NCI-H82 (cell line): ENCODE measurements around the gene CUZD1.
"Not testable (repeated sequence)": the region's sequence is repeated elsewhere in the genome, so short reads cannot be mapped to it uniquely, and the experiment has no call there.

Experiments
- DNase-seq: peaks from one replicate; lab custom pipeline; 2025; lab: John Stamatoyannopoulos, UW

The CUZD1 gene, protein sequence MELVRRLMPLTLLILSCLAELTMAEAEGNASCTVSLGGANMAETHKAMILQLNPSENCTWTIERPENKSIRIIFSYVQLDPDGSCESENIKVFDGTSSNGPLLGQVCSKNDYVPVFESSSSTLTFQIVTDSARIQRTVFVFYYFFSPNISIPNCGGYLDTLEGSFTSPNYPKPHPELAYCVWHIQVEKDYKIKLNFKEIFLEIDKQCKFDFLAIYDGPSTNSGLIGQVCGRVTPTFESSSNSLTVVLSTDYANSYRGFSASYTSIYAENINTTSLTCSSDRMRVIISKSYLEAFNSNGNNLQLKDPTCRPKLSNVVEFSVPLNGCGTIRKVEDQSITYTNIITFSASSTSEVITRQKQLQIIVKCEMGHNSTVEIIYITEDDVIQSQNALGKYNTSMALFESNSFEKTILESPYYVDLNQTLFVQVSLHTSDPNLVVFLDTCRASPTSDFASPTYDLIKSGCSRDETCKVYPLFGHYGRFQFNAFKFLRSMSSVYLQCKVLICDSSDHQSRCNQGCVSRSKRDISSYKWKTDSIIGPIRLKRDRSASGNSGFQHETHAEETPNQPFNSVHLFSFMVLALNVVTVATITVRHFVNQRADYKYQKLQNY

DNA sequence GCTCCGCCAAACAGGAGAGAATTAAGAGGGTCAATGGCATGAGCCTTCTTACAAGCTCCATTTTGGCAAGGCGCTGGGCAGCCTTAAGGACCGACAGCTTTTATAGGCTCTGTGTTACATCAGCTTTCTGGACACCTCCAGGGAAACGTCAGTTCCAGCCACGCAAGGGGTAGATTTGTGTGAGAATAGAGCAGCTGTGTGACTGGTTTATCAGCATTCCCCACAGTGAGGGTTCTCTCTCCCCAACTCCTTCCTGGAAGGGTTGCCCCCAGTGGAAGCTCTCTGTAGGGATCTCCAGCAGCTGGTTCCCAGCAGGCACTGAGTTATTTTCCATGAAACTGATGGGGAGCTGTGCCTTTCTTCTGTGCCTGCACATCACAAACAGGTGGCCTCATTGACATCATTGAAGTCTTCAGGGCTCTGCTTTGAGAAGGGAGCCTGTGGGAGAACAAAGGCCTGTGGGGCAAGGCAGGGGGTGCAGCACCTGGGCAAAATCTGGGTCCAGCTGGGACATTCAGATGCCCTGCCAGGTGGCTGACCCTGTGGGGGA, at the start of gene CUZD1:
Gene CUZD1 (minus strand): TSS at position 75 of the 550 bp plus-strand sequence. CDS start 14 bp downstream, at position 61.
- no peak for DNase-seq

DNA sequence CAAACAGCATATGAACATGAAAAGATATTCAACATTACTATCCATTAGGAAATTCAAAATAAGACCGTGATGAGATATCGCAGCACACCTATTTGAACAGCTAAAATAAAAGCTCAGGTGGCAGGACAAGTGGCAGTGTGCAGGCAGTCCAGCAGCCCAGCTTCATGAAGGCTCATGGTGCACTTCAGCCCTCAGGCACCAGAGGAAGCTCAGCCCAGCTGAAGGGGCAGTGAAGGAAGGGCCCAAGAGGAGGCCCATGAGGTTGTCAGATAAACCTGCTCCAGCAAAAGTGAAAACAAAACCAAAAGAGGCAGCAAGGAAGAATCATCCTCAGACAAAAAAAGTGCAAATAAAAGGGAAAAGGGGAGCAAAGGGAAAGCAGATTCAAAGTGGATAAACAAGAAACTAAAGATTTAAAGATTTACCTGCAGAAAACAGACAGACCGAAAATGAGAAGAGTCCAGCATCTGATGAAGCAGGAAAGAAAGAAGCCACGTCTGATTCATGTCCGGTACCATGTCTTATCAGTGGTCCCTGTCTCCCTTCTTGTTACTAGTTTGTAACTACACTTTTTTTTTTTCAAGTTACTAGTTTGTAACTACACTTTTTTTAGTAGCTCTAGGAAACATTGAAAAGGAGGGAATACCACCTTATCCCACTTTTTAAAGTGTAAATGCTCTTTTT, 48.7 kb upstream of the CUZD1 start:
- DNase-seq: no peak

DNA sequence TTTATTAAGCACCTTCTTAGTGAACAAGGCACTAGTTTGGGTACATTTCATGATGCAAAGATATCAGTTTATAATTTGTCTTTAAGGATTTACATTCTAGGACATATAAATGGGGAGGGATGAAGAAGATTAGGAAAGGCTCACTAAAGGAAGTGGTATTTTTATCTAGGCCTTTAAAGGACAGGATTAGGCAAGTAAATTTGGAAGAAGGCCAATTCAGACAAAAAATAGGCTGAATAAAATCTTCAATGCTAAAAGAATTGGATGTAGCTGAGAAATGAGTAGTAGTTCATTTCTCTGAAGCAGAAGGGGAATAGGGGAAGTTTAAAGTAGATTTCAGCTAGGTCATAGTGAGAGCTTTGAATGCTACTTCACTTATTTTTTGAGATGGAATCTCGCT, 38.5 kb upstream of the CUZD1 start:
- DNase-seq: no peak

GRCh38 chr10:122882766-122883165, 37.1 kb upstream of the CUZD1 start:
- no peak for DNase-seq

DNA sequence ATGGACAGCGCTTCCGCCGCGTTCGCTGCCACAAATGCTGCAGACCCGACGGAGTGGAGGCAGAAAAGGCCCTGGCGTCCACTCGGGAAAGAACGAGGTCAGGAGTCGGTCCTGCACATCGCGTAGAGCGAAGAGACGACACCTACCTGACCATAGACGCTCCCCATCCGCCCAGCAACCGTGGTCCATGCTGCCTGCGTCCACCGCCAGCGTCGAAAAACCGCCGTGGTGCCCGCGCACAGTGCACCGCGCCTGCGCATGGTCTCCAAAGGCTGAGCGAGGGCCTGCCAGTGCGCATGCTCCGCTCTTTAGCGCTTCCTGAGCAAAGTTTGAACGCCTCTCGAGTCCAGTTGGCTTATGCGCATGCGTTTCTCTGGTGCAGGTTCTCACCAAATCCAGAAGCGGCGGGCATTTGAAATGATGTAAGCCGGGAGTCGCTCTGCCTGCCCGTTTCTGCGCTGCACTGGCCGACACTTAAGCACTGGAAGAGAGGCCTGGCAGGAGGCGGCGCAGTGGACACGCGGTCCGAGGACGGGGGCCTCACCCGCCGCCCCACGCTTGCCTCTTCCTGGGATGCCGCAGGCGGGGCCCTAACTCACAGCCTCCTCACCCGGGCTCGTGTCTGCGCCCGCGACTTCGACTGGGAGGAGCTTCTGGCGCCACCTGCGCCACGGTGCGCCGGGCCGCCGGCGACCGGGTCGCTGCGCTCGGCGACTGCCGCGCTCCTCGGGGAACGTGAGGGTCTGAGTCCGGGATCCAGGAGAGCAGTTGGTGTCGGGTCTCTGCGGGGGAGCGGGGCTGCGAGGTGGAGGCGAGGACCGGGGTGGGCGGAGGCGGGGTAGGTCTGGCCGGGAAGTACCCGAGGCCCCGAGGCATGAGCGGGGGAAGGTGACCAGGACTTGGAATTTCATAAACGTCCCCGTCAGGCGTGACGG, 33.9 kb upstream of the CUZD1 start, which contains the start of gene FAM24B:
Gene FAM24B (minus strand): TSS at position 243 of the 935 bp plus-strand sequence. CDS start 29,066 bp downstream, outside the sequence.
- DNase-seq: peak; percentile 98

DNA sequence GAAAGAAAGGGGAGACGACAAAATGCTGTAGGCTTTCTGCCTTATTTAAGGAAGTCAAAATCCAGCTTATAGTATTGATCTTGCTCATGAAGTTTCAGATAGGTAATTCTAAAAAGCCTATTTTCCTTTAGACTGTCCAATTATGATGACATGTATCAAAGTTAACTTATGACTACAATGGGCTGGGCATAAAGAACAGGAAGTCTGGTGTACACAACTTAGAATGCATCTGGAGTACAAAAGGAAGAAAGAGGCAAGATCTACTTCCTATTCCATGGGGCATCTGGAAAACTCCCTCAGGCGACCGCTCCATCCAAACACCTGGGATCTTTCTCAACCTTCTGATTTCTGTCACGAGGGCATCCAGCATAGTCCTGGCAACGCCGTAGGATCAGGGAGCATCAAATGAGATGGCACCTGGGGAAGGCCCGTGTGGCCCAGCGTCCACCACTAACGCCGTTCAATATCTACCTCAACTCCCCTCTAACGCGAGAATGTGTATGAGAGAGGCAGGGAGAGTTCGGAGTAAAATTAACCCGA, 33.2 kb upstream of the CUZD1 start:
- DNase-seq: peak; percentile 48

GRCh38 chr10:122877264-122877663, 31.6 kb upstream of the CUZD1 start:
- DNase-seq: no peak

GRCh38 chr10:122876467-122876855, 30.8 kb upstream of the CUZD1 start:
- no peak for DNase-seq

DNA sequence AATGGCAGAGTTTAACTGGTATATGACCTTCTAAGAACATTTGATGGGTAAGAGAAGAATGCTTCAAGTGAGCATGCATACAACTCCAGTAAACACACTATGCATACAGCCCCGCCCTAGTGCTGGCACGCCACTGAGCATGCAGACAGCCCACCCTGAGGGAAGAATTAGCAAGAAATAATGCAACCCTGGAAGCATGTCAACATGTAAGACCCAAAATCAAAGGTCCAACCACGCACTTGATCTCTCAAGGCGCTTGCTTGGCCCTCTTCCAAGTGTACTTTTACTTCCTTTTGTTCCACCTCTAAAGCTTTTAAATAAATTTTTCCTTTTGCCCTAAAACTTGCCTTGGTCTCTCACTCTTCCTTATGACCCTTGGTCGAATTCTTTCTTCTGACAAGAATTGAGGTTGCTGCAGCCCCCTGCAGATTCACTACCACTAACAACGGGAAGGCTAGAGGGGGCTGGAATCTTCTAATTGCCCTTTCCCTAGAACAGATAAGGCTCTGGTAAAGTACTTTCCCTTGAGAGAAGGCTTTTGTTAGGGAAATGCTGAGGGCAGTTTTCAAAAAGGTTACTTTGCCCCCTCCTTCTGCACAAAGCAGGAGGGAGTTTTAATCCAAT, 30.3 kb upstream of the CUZD1 start:
- DNase-seq: no peak

GRCh38 chr10:122871947-122872346, 26.3 kb upstream of the CUZD1 start:
- not testable (repeated sequence) for DNase-seq

DNA sequence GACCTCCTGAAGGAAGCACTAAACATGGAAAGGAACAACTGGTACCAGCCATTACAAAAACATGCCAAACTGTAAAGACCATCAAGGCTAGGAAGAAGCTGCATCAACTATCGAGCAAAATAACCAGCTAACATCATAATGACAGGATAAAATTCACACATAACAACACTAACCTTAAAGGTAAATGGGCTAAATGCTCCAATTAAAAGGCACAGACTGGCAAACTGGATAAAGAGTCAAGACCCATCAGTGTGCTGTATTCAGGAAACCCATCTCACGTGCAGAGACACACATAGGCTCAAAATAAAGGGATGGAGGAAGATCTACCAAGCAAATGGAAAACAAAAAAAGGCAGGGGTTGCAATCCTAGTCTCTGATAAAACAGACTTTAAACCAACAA, 23.1 kb upstream of the CUZD1 start:
- not testable (repeated sequence) for DNase-seq

- not testable (repeated sequence) for DNase-seq
Measured at GRCh38 chr10:122866757-122867482, 21.3 kb upstream of the CUZD1 start.

DNA sequence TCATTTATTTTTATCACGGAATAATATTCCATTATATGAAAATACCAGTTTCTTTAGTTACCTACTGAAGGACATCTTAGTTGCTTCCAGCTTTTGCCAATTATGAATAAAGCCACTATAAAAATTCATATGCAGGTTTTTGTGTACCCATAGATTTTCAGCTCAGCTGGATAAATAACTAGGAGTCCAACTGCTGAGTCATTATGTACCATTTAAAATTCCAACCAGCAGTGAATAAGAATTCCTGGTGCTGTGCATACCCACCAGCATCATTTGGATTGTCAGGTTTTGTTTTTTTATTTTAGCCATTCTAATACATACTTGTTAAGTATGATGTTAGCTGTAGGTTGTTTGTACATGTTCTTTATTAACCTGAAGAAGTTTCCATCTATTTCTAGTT, 19.2 kb upstream of the CUZD1 start:
- DNase-seq: no peak

DNA sequence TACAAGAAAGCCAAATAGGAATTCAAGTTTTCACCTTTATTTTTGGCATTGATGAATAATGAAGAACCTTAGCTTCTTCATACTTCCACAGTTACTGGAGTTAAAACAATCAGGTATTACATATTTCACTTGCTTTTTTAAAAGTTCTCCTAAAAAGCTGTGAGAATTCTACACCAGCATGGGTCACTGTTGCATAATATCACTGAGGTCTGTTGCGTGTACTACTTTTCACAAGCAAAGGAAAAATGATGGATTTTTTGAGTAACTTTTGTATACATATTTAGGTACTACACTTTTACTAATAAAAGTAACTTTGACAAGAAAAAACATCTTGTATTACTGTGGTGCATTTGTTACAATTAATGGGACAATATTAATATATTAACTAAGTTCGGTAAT, 18.5 kb upstream of the CUZD1 start:
- DNase-seq: no peak

GRCh38 chr10:122863216-122864193, 17.8 kb upstream of the CUZD1 start:
- peak; percentile 6 for DNase-seq

DNA sequence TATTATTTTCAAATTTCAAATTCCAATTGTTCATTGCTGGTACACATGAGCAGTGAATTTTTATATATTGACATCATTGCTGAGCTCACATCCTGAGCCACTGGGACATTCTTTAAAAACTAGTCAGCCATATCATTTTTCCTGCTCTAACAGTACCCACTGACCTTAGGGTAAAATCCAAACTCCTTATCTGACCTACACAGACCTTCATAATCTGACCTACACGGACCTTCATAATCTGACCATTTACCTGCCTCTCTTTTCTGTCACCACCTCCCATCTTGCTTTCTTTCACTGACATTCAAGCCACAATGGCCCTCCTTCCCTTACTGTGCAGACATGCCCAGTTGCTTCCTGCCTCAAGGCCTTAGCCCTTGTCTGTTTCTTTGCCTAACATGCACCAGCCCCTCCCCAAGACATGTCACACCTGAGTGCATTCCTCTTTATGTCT, 16.1 kb upstream of the CUZD1 start:
- no peak for DNase-seq

GRCh38 chr10:122859527-122859926, 13.9 kb upstream of the CUZD1 start:
- DNase-seq: no peak

- not testable (repeated sequence) for DNase-seq
Measured at GRCh38 chr10:122858042-122858441, 12.4 kb upstream of the CUZD1 start.

- peak; percentile 14 for DNase-seq
Measured at GRCh38 chr10:122856902-122857301, 11.2 kb upstream of the CUZD1 start.
